H1 (cell line): Measurements from ENCODE around the gene SLC8A1. TPM values are rescaled to one million over a fixed set of nuclear protein-coding genes. Genes with fewer than 3 reads are reported as not detected.

Experiments used
- CTCF ChIA-PET: fragments of 300-600 bp; sonication (Branson Sonifier 250); formaldehyde crosslinking; loops from one replicate; lab custom pipeline; 2021; ENCODE audit not compliant: partially characterized antibody; lab: Charles Lee
- POLR2A ChIA-PET: fragments of 300-600 bp; sonication (Branson Sonifier 250); formaldehyde crosslinking; loops from one replicate; lab custom pipeline; 2021; ENCODE audit warnings: inconsistent platforms; ENCODE audit not compliant: partially characterized antibody; lab: Charles Lee
- DNase-seq, 2 experiments: peaks; one replicate each; pipeline versions ENCODE4 v3.0.0 to v3.0.0-alpha.2; 2010 to 2022; ENCODE audit warnings: low spot score in 2 of 2, low read depth in 1 of 2, mixed read lengths in 1 of 2
- FAIRE-seq: peaks from 2 replicates; lab custom pipeline; 2011; peaks lifted over from hg19 to GRCh38; lab: Jason Lieb, UNC
- H2AFZ ChIP-seq: 2 replicates; pipeline ENCODE4 v1.8.1; 2012; ENCODE audit warnings: low read length, inconsistent platforms
- H2AK5ac ChIP-seq: 2 replicates; pipeline ENCODE4 v1.6.1; 2013; ENCODE audit warnings: low read depth, low read length
- H2BK120ac ChIP-seq: replicated peaks from 2 replicates; pipeline ENCODE3; 2013; ENCODE audit warnings: low read depth, low read length, inconsistent platforms
- H2BK12ac ChIP-seq: 2 replicates; pipeline ENCODE4 v1.6.1; 2013; ENCODE audit warnings: low read depth, low read length
- H2BK15ac ChIP-seq: 2 replicates; pipeline ENCODE4 v1.6.1; 2013; ENCODE audit warnings: low read length
- H2BK20ac ChIP-seq: 2 replicates; pipeline ENCODE4 v1.6.1; 2013; ENCODE audit warnings: low read length
- H2BK5ac ChIP-seq: 2 replicates; pipeline ENCODE4 v1.6.1; 2013; ENCODE audit warnings: low read depth, low read length
- H3K14ac ChIP-seq: 2 replicates; pipeline ENCODE4 v1.6.1; 2013; ENCODE audit warnings: inconsistent platforms; ENCODE audit not compliant: insufficient read length
- H3K18ac ChIP-seq: 2 replicates; pipeline ENCODE4 v1.6.1; 2013; ENCODE audit warnings: low read length; ENCODE audit errors: extremely low read depth
- H3K23ac ChIP-seq: 2 replicates; pipeline ENCODE4 v1.6.1; 2013; ENCODE audit warnings: inconsistent platforms; ENCODE audit not compliant: insufficient read length
- H3K23me2 ChIP-seq: 2 replicates; pipeline ENCODE4 v1.6.1; 2013; ENCODE audit warnings: low read depth, low read length
- H3K27ac ChIP-seq: 2 replicates; pipeline ENCODE4 v1.6.1; 2011; ENCODE audit warnings: low read depth, low read length, inconsistent platforms
- H3K27me3 ChIP-seq, 4 experiments: replicated peaks in 1 of 4; 1 replicate in 1 of 4; 2 replicates in 3 of 4; pipeline versions ENCODE4 v1.6.1 to v1.8.1; 2011 to 2013; ENCODE audit warnings: low read length in 3 of 4, mild to moderate bottlenecking in 3 of 4, inconsistent platforms in 2 of 4, mixed read lengths in 2 of 4, moderate library complexity in 1 of 4; ENCODE audit not compliant: control insufficient read depth in 3 of 4, insufficient read depth in 3 of 4; ENCODE audit errors: extremely low read depth in 1 of 4
- H3K36me3 ChIP-seq, 4 experiments: 2 replicates each; pipeline versions ENCODE4 v1.6.1 to v1.8.1; 2011 to 2013; ENCODE audit warnings: mild to moderate bottlenecking in 4 of 4, low read length in 3 of 4, moderate library complexity in 2 of 4, control low read depth in 1 of 4, inconsistent platforms in 1 of 4; ENCODE audit not compliant: insufficient read depth in 4 of 4, control insufficient read depth in 2 of 4
- H3K4ac ChIP-seq: replicated peaks from 2 replicates; pipeline ENCODE3; 2013; ENCODE audit warnings: low read length, low read depth, mixed read lengths, inconsistent platforms; ENCODE audit not compliant: insufficient read length
- H3K4me1 ChIP-seq, 4 experiments: replicated peaks in 1 of 4; 1 replicate in 1 of 4; 2 replicates in 3 of 4; pipeline versions ENCODE4 v1.6.1 to v1.8.1; 2011 to 2013; ENCODE audit warnings: low read length in 3 of 4, inconsistent platforms in 2 of 4, mixed read lengths in 1 of 4; ENCODE audit not compliant: insufficient read depth in 4 of 4, control insufficient read depth in 3 of 4
- H3K4me2 ChIP-seq, 2 experiments: 2 replicates each; pipeline versions ENCODE4 v1.6.1 to v1.8.1; 2011 to 2013; ENCODE audit warnings: low read depth in 2 of 2, low read length in 2 of 2, control low read depth in 1 of 2, inconsistent platforms in 1 of 2, mild to moderate bottlenecking in 1 of 2; ENCODE audit not compliant: insufficient read depth in 1 of 2
- H3K4me3 ChIP-seq, 4 experiments: fragments of 200-600, 300-600 bp in 1 of 4; sonication (generic), shearing (Covaris generic), sonication (Bioruptor Twin) in 1 of 4; 2 replicates each; pipeline versions ENCODE4 v1.5.1 to v1.8.1; 2011 to 2016; ENCODE audit warnings: low read length in 4 of 4, low read depth in 3 of 4, control low read depth in 2 of 4, inconsistent platforms in 2 of 4, mild to moderate bottlenecking in 2 of 4, mixed read lengths in 1 of 4, moderate library complexity in 1 of 4; ENCODE audit not compliant: insufficient read depth in 2 of 4; ENCODE audit errors: extremely low read depth in 1 of 4
- H3K56ac ChIP-seq: replicated peaks from 2 replicates; pipeline ENCODE3; 2013; ENCODE audit warnings: low read depth, mild to moderate bottlenecking, mixed read lengths, low read length, inconsistent platforms; ENCODE audit not compliant: insufficient read length
- H3K79me1 ChIP-seq: 2 replicates; pipeline ENCODE4 v1.6.1; 2013; ENCODE audit warnings: low read depth, low read length, control low read depth
- H3K79me2 ChIP-seq, 2 experiments: 2 replicates each; pipeline versions ENCODE4 v1.6.1 to v1.8.1; 2012 to 2013; ENCODE audit warnings: low read length in 2 of 2, mild to moderate bottlenecking in 2 of 2, inconsistent platforms in 1 of 2; ENCODE audit not compliant: insufficient read depth in 2 of 2, control insufficient read depth in 1 of 2
- H3K9ac ChIP-seq, 4 experiments: replicated peaks in 1 of 4; 1 replicate in 1 of 4; 2 replicates in 3 of 4; pipeline versions ENCODE4 v1.6.1 to v1.8.1; 2011 to 2013; ENCODE audit warnings: low read depth in 3 of 4, low read length in 3 of 4, control low read depth in 2 of 4, mild to moderate bottlenecking in 2 of 4, moderate library complexity in 2 of 4, inconsistent platforms in 1 of 4; ENCODE audit errors: extremely low read depth in 1 of 4
- H3K9me3 ChIP-seq, 2 experiments: 2 replicates each; pipeline versions ENCODE4 v1.6.1 to v1.8.1; 2012 to 2013; ENCODE audit warnings: mild to moderate bottlenecking in 2 of 2, moderate library complexity in 2 of 2, control low read depth in 1 of 2, inconsistent platforms in 1 of 2, low read depth in 1 of 2, low read length in 1 of 2, mixed read lengths in 1 of 2; ENCODE audit not compliant: insufficient read depth in 2 of 2
- H4K20me1 ChIP-seq, 2 experiments: replicated peaks in 1 of 2; 2 replicates each; pipeline versions ENCODE3 to v1.8.1; 2011 to 2013; ENCODE audit warnings: inconsistent platforms in 2 of 2, low read length in 2 of 2, mild to moderate bottlenecking in 1 of 2; ENCODE audit not compliant: insufficient read depth in 2 of 2, control insufficient read depth in 1 of 2
- H4K5ac ChIP-seq: 2 replicates; pipeline ENCODE4 v1.6.1; 2013; ENCODE audit warnings: low read length, low read depth, mixed read lengths, inconsistent platforms; ENCODE audit not compliant: insufficient read length
- H4K8ac ChIP-seq: 2 replicates; pipeline ENCODE4 v1.8.0; 2013; ENCODE audit warnings: mild to moderate bottlenecking, moderate library complexity, low read length, inconsistent platforms; ENCODE audit not compliant: insufficient read depth; ENCODE audit errors: extremely low read depth
- H4K91ac ChIP-seq: replicated peaks from 2 replicates; pipeline ENCODE3; 2013; ENCODE audit warnings: low read length, mixed read lengths, inconsistent platforms; ENCODE audit not compliant: insufficient read length
- BCL11A ChIP-seq, 2 experiments: IDR thresholded peaks; one replicate each; pipeline ENCODE4 v1.6.1; 2011; ENCODE audit warnings: low read depth in 2 of 2, low read length in 2 of 2, mild to moderate bottlenecking in 2 of 2
- HDAC2 ChIP-seq, 2 experiments: fragments of 300-600 bp in 1 of 2; sonication (generic) in 1 of 2; IDR thresholded peaks; 2 replicates each; pipeline ENCODE4 v1.6.1; 2011 to 2012; ENCODE audit warnings: low read depth in 2 of 2, low read length in 2 of 2, mild to moderate bottlenecking in 2 of 2, moderate library complexity in 2 of 2, borderline replicate concordance in 1 of 2, inconsistent platforms in 1 of 2
- RAD21 ChIP-seq, 2 experiments: IDR thresholded peaks in 1 of 2; conservative IDR thresholded peaks in 1 of 2; 2 replicates each; pipeline ENCODE4 v1.6.1; 2011; ENCODE audit warnings: low read depth in 2 of 2, low read length in 2 of 2, improper control_type of control experiment in 1 of 2, inconsistent platforms in 1 of 2, mild to moderate bottlenecking in 1 of 2, moderate library complexity in 1 of 2
- USF2 ChIP-seq: IDR thresholded peaks from 2 replicates; pipeline ENCODE4 v1.6.1; 2011; ENCODE audit warnings: low read length, improper control_type of control experiment
- WGBS, 2 experiments: shearing (Covaris generic) in 1 of 2; methylation state at CpG; one replicate each; pipeline versions ENCODE4 v1.1.6 to v1.1.7; 2013 to 2015; ENCODE audit warnings: low lambda C conversion rate in 2 of 2, mixed read lengths in 2 of 2, inconsistent platforms in 1 of 2, low coverage in 1 of 2, missing lambda C conversion rate in 1 of 2; ENCODE audit not compliant: insufficient replicate concordance in 2 of 2, insufficient coverage in 1 of 2, insufficient read length in 1 of 2; ENCODE audit errors: extremely low coverage in 1 of 2, missing lambda C conversion rate in 1 of 2; 5-methylcytosine and 5-hydroxymethylcytosine counted together
- polyA plus RNA-seq, 7 experiments: library from polyadenylated mRNA; depleted of rRNA in 3 of 7; stranded (reverse) in 5 of 7; unstranded in 2 of 7; fragments of >200 nt in 5 of 7; fragments of 200-250 nt in 2 of 7; gene quantifications; 1 replicate in 5 of 7; 2 replicates in 1 of 7; 4 replicates in 1 of 7; pipeline versions ENCODE4 v1.2.1 to v1.2.3, GENCODE V29; 2011 to 2013; ENCODE audit warnings: missing spikeins in 2 of 7, mixed read lengths in 2 of 7
- total RNA-seq: library from RNA; stranded (reverse); fragmentation: NEBNext Ultra II Directional; extraction: Animal tissue kit (Norgen Biotek cat#: 25700); gene quantifications from 2 replicates; pipeline ENCODE4 v1.2.1, GENCODE V29; 2021

Gene SLC8A1
- total and polyA plus RNA-seq, 2 of the 8 experiments (the other 6 are each of a cell fraction or from before 2014, with no cell fraction given) = 0.68 to 3.6 TPM

- no peak overlapping the region for H2AFZ ChIP-seq
- no peak overlapping the region for H4K8ac ChIP-seq
- no peak overlapping the region for H2BK15ac ChIP-seq
- no peak overlapping the region for H3K56ac ChIP-seq
- no peak overlapping the region for H2BK20ac ChIP-seq
- CTCF ChIA-PET = interaction anchor here (0.6 kb wide), 1 partner anchor 303 kb away, joined by 3 read pairs; no protein-coding TSS in a partner anchor
- no peak overlapping the region for H3K9ac ChIP-seq
- H2BK12ac ChIP-seq = no peak overlapping the region
- H3K27me3 ChIP-seq = no peaks in the 10 kb centered on the region
- no peak overlapping the region for H3K14ac ChIP-seq
- no peak for DNase-seq
- H3K36me3 ChIP-seq = no peaks in the 10 kb centered on the region
- no peak overlapping the region for H2BK120ac ChIP-seq
- no peak overlapping the region for H2AK5ac ChIP-seq
- no peak overlapping the region for H3K18ac ChIP-seq
- no peaks in the 10 kb centered on the region for H3K79me1 ChIP-seq
- H3K9me3 ChIP-seq = no peaks in the 10 kb centered on the region
- H2BK5ac ChIP-seq = no peak overlapping the region
- H3K4ac ChIP-seq = no peak overlapping the region
- no peak overlapping the region for H3K4me3 ChIP-seq
- no peak overlapping the region for H3K23ac ChIP-seq
- H3K23me2 ChIP-seq = no peaks in the 10 kb centered on the region
- H3K79me2 ChIP-seq = no peaks in the 10 kb centered on the region
- TF ChIP-seq RAD21 (IDR thresholded peaks at IDR 0.05 in 1 of 2, conservative IDR thresholded peaks at IDR 0.05 in 1 of 2; ENCODE audit: low read depth in 2 of 2, low read length in 2 of 2) = no peak
- TF ChIP-seq BCL11A (IDR thresholded peaks at IDR 0.05; ENCODE audit: low read depth in 2 of 2, low read length in 2 of 2) = no peak
- TF ChIP-seq HDAC2 (IDR thresholded peaks at IDR 0.05; ENCODE audit: borderline replicate concordance in 1 of 2, low read depth in 2 of 2, low read length in 2 of 2) = no peak
- TF ChIP-seq USF2 = no peak
- TF ChIP-seq, all 59 proteins: peak for 0
- no peak overlapping the region for H3K27ac ChIP-seq
- H3K4me2 ChIP-seq = no peak overlapping the region
- POLR2A ChIA-PET = no interaction called here
- no peak overlapping the region for H4K5ac ChIP-seq
- 92% methylated on average over 7 of the region's 7 CpGs; no CpG with 5 or more reads in 1 of the 2 experiments for WGBS, 2 experiments
- no peaks in the 10 kb centered on the region for H4K20me1 ChIP-seq
- no peak overlapping the region for H4K91ac ChIP-seq
- no peaks in the 10 kb centered on the region for H3K4me1 ChIP-seq
- FAIRE-seq = no peak
Observed at GRCh38 chr2:40352703-40353099, 99.2 kb downstream of the SLC8A1 start.
